MCF 10A (cell line): Measurements from ENCODE around the gene NUTF2. TPM values are rescaled to one million over a fixed set of nuclear protein-coding genes. Genes with fewer than 3 reads are reported as not detected.

ENCODE experiments used
- BruUV-seq: library from RNA; stranded (reverse); fragments of 400-500 nt; replicated peaks from 2 replicates; lab custom pipeline; 2021; lab: Mats Ljungman, UMichigan
- CTCF ChIA-PET: fragments of 300-600 bp; sonication (Branson Sonifier 250); formaldehyde crosslinking; extraction: SDS; loops from one replicate; lab custom pipeline; 2021; ENCODE audit warnings: antibody characterized with exemption, inconsistent platforms; lab: Yijun Ruan, JAX
- POLR2A ChIA-PET: fragments of 300-600, 350-650 bp; sonication (Branson Sonifier 250); formaldehyde crosslinking; extraction: SDS; loops from one replicate; lab custom pipeline; 2020; ENCODE audit warnings: antibody characterized with exemption, inconsistent platforms; lab: Yijun Ruan, JAX
- DNase-seq: peaks from one replicate; pipeline ENCODE4 v3.0.0-alpha.2; 2018; ENCODE audit not compliant: unreplicated experiment
- H3K27ac Mint-ChIP-seq: one replicate; pipeline ENCODE4 v1.8.0; 2022; ENCODE audit warnings: mild to moderate bottlenecking, low read depth, mixed read lengths; ENCODE audit not compliant: unreplicated experiment
- H3K27me3 Mint-ChIP-seq: one replicate; pipeline ENCODE4 v1.8.0; 2022; ENCODE audit warnings: mixed read lengths; ENCODE audit not compliant: insufficient read depth, unreplicated experiment
- H3K36me3 Mint-ChIP-seq: one replicate; pipeline ENCODE4 v1.8.0; 2022; ENCODE audit warnings: mild to moderate bottlenecking, moderate library complexity, mixed read lengths; ENCODE audit not compliant: insufficient read depth, unreplicated experiment
- H3K4me1 Mint-ChIP-seq: one replicate; pipeline ENCODE4 v1.8.0; 2022; ENCODE audit warnings: mixed read lengths; ENCODE audit not compliant: insufficient read depth, unreplicated experiment
- H3K4me3 Mint-ChIP-seq: one replicate; pipeline ENCODE4 v1.8.0; 2022; ENCODE audit warnings: mild to moderate bottlenecking, moderate library complexity, mixed read lengths; ENCODE audit not compliant: unreplicated experiment
- H3K9me3 Mint-ChIP-seq: one replicate; pipeline ENCODE4 v1.8.0; 2022; ENCODE audit warnings: mixed read lengths; ENCODE audit not compliant: unreplicated experiment
- CTCF ChIP-seq: fragments of 200-600 bp; IDR thresholded peaks from one replicate; pipeline ENCODE4 v1.8.0; 2022; ENCODE audit warnings: antibody characterized with exemption, mild to moderate bottlenecking; ENCODE audit not compliant: unreplicated experiment
- intact Hi-C: fragments of 100-400 bp; cut with micrococcal nuclease; formaldehyde crosslinking; loops from 2 replicates; pipeline ENCODE4 v1.14.1; 2022
- total RNA-seq: library from RNA; stranded (reverse); gene quantifications from 2 replicates; pipeline ENCODE4 v1.2.3, GENCODE V29; 2022

The NUTF2 gene
- total RNA-seq, 1 experiment from 2014 or later, result 133 TPM

GRCh38 chr16:67883872-67884261 lies 37.1 kb downstream of the NUTF2 start:
- CTCF ChIA-PET, result interaction anchor here (0.6 to 6.4 kb wide), 34 partner anchors 9 to 731 kb away, joined by 3 to 67 read pairs (median 6); partner anchors contain the start of genes CTRL, EDC4, NUTF2 and PSKH1
- no TSS peak for BruUV-seq
- Mint-ChIP-seq H3K4me3 (no peak overlapping the region), H3K27ac (peak overlapping the region; percentile 72), H3K9me3 (no peaks in the 10 kb centered on the region), H3K4me1 (peaks cover 17% of the 10 kb centered on the region), H3K36me3 (peaks cover 46% of the 10 kb centered on the region), H3K27me3 (no peaks in the 10 kb centered on the region)
- intact Hi-C loops, result loop anchor here (1.0 kb wide), 2 partner anchors 44 to 156 kb away; no protein-coding TSS in a partner anchor
- POLR2A ChIA-PET, result interaction anchor here (0.7 to 3.5 kb wide), 6 partner anchors 9 to 81 kb away, joined by 3 to 18 read pairs (median 12); partner anchors contain the start of genes EDC4, PSKH1 and PSMB10
- peak; percentile 80 for TF ChIP-seq CTCF
- DNase-seq, result peak; percentile 57

GRCh38 chr16:67884684-67885083 lies 38.0 kb downstream of the NUTF2 start, which contains the start of gene NRN1L:
NRN1L (plus strand) TSS chr16:67884885; CDS start chr16:67884904, 19 bp downstream.
- no TSS peak for BruUV-seq
- peak; percentile 91 for DNase-seq

GRCh38 chr16:67885545-67885944 lies 38.8 kb downstream of the NUTF2 start:
- H3K4me3 Mint-ChIP-seq, result no peak overlapping the region
- peaks cover 17% of the 10 kb centered on the region for H3K4me1 Mint-ChIP-seq
- ChIA-PET CTCF (interaction anchor here (0.6 to 6.4 kb wide), 7 partner anchors 15 to 179 kb away, joined by 3 to 67 read pairs (median 3); no protein-coding TSS in a partner anchor), POLR2A (interaction anchor here (1.5 to 3.5 kb wide), 6 partner anchors 7 to 51 kb away, joined by 4 to 18 read pairs (median 12); partner anchors contain the start of genes EDC4, PSKH1 and PSMB10)
- no TSS peak for BruUV-seq
- no peaks in the 10 kb centered on the region for H3K9me3 Mint-ChIP-seq
- no peak for TF ChIP-seq CTCF
- DNase-seq, result no peak
- peaks cover 30% of the 10 kb centered on the region for H3K36me3 Mint-ChIP-seq
- intact Hi-C loops, result no loop called here
- no peaks in the 10 kb centered on the region for H3K27me3 Mint-ChIP-seq
- H3K27ac Mint-ChIP-seq, result no peak overlapping the region

More at GRCh38 chr16:67884684-67885083, 38.0 kb downstream of the NUTF2 start, which contains the start of gene NRN1L:
- peak within 1 kb of the TSS; percentile 72 for H3K27ac Mint-ChIP-seq
- H3K36me3 Mint-ChIP-seq, result peaks cover 38% of the 10 kb centered on the region
- H3K27me3 Mint-ChIP-seq, result no peaks in the 10 kb centered on the region
- peaks cover 17% of the 10 kb centered on the region for H3K4me1 Mint-ChIP-seq
- TF ChIP-seq CTCF, result no peak
- intact Hi-C loops, result loop anchor here (1.0 kb wide), 1 partner anchor 156 kb away; no protein-coding TSS in a partner anchor
- POLR2A ChIA-PET, result interaction anchor here (0.7 to 3.5 kb wide), 8 partner anchors 8 to 1446 kb away, joined by 3 to 18 read pairs (median 6); partner anchors contain the start of genes EDC4, PDF, PSKH1 and PSMB10
- CTCF ChIA-PET, result interaction anchor here (0.7 to 6.4 kb wide), 25 partner anchors 8 to 600 kb away, joined by 3 to 67 read pairs (median 9); partner anchors contain the start of genes EDC4, NUTF2 and PSKH1
- no peak within 1 kb of the TSS for H3K4me3 Mint-ChIP-seq
- no peaks in the 10 kb centered on the region for H3K9me3 Mint-ChIP-seq

- BruUV-seq, result no TSS peak
- POLR2A ChIA-PET, result interaction anchor here (0.7 to 3.3 kb wide), 6 partner anchors 11 to 50 kb away, joined by 3 to 18 read pairs (median 6); partner anchors contain the start of genes EDC4 and PSMB10
- no peaks in the 10 kb centered on the region for H3K27me3 Mint-ChIP-seq
- peaks cover 17% of the 10 kb centered on the region for H3K4me1 Mint-ChIP-seq
- CTCF ChIA-PET, result interaction anchor here (0.9 to 6.4 kb wide), 6 partner anchors 16 to 178 kb away, joined by 3 to 67 read pairs (median 4); no protein-coding TSS in a partner anchor
- H3K9me3 Mint-ChIP-seq, result no peaks in the 10 kb centered on the region
- no peak for DNase-seq
- no peak overlapping the region for H3K4me3 Mint-ChIP-seq
- H3K36me3 Mint-ChIP-seq, result peaks cover 25% of the 10 kb centered on the region
- TF ChIP-seq CTCF, result no peak
- intact Hi-C loops, result no loop called here
- no peak overlapping the region for H3K27ac Mint-ChIP-seq
Observed at GRCh38 chr16:67885976-67886375, 39.2 kb downstream of the NUTF2 start.
